Heart left ventricle (tissue), 16 donors: Measurements from ENCODE around the gene DPH3. TPM values are rescaled to one million over a fixed set of nuclear protein-coding genes. Genes with fewer than 3 reads are reported as not detected.

Source experiments
- ATAC-seq, 4 donors: fragments of 200-7000 bp; cut with Tn5 transposase; one replicate each; pipeline ENCODE4 v1.9.1; 2020 to 2022; ENCODE audit warnings: moderate library complexity in 4 of 4, mild to moderate bottlenecking in 3 of 4, moderate number of reproducible peaks in 1 of 4
- DNase-seq, 5 donors: peaks; one replicate each; pipeline ENCODE4 v3.0.0-alpha.2; 2020
- H3K27ac ChIP-seq, 12 donors: fragments of 200-600 bp; sonication (generic) in 4 of 12; one replicate each; pipeline versions ENCODE4 v1.5.0 to v1.8.0; 2016 to 2022; ENCODE audit warnings: mild to moderate bottlenecking in 2 of 12
- H3K27me3 ChIP-seq, 9 donors: fragments of 200-600 bp; sonication (generic) in 2 of 9; one replicate each; pipeline versions ENCODE4 v1.5.1 to v1.8.0; 2016 to 2022; ENCODE audit warnings: mild to moderate bottlenecking in 3 of 9
- H3K36me3 ChIP-seq, 9 donors: fragments of 200-600 bp; sonication (generic) in 2 of 9; one replicate each; pipeline versions ENCODE4 v1.5.0 to v1.8.0; 2018 to 2022; ENCODE audit warnings: mild to moderate bottlenecking in 2 of 9
- H3K4me1 ChIP-seq, 12 donors: fragments of 200-600 bp; sonication (generic) in 4 of 12; one replicate each; pipeline versions ENCODE4 v1.5.0 to v1.8.0; 2016 to 2022; ENCODE audit warnings: mild to moderate bottlenecking in 3 of 12
- H3K4me3 ChIP-seq, 12 donors: fragments of 200-600 bp; sonication (generic) in 4 of 12; one replicate each; pipeline versions ENCODE4 v1.5.0 to v1.8.0; 2017 to 2022; ENCODE audit warnings: mild to moderate bottlenecking in 9 of 12, moderate library complexity in 4 of 12
- H3K9me3 ChIP-seq, 12 donors: fragments of 200-600 bp; sonication (generic) in 4 of 12; one replicate each; pipeline versions ENCODE4 v1.5.0 to v1.8.0; 2016 to 2022; ENCODE audit warnings: mild to moderate bottlenecking in 1 of 12
- POLR2A ChIP-seq, 2 donors: fragments of 450-650 bp; IDR thresholded peaks; one replicate each; pipeline ENCODE4 v1.6.1; 2017; ENCODE audit warnings: antibody characterized with exemption in 2 of 2, mild to moderate bottlenecking in 2 of 2, moderate library complexity in 2 of 2
- WGBS, 4 donors: extraction: QIAGEN DNeasy Blood & Tissue Kit in 2 of 4; methylation state at CpG; one replicate each; pipeline versions ENCODE4 v1.1.5 to v1.1.7; 2013 to 2018; 5-methylcytosine and 5-hydroxymethylcytosine counted together
- intact Hi-C, 10 donors: fragments of 100-400 bp; cut with DNase I; formaldehyde crosslinking; loops; one replicate each; pipeline versions ENCODE4 v1.11.1 to v1.14.2; 2022
- polyA plus RNA-seq, 2 donors: library from polyadenylated mRNA; stranded (reverse); fragments of 200-250 nt; gene quantifications; one replicate each; pipeline ENCODE4 v1.2.3, GENCODE V29; 2013
- total RNA-seq, 9 donors: library from RNA; depleted of rRNA in 2 of 9; stranded (reverse); fragments of >200 nt in 2 of 9; fragmentation: NEBNext Ultra II Directional in 3 of 9; extraction: Animal tissue kit (Norgen Biotek cat#: 25700) in 3 of 9; gene quantifications; one replicate each; pipeline versions ENCODE4 v1.1.0 to v1.2.4, GENCODE V29; 2016 to 2023
- TF ChIP-seq, protein P1 (sequence below), 12 donors: fragments of 200-600 bp; sonication (generic) in 4 of 12; IDR thresholded peaks; one replicate each; pipeline versions ENCODE4 v1.5.0 to v1.8.0; 2018 to 2022; ENCODE audit warnings: antibody characterized with exemption in 12 of 12, mild to moderate bottlenecking in 5 of 12
- donor health status: ischemic (EF 13 %, LVEDD 7.1; RV severe dilation, severe dysfunction).
- donor health status: healthy with polysubstance abuse.
- donor health status: DM: no; HTN: yes; CAD: no.
- donor health status: DM: no; HTN: no; CAD: no.
- donor health status: ischemic (EF 25% LVEDD 6.9; RV normal size, moderate dysfunction).
- donor health status: ischemic (EF 25% LVEDD 5.7; RV mildly dilated, moderate dysfunction).
- donor health status: healthy.
- donor health status: DM: yes; HTN: yes; CAD: no.
- donor health status: ischemic (EF 35%, LVEDD 5.7; RV mildly dilated, moderate dysfunction).
- donor health status: nonischemic (EF 11% LVEDD 7.7; RV severe dilation, severe dysfunction).
- donor health status: DM: yes; HTN: yes; CAD: no.
- donor health status: PGD.
- donor health status: ischemic (EF 29% LVEDD 5.4; RV normal size, mild dysfunction).
- donor health status: nonischemic (EF 23%, LVEDD 6.1; RV moderate dilation, normal function).

DPH3 gene
- total and polyA plus RNA-seq, 11 donors, result 10.0 to 38.3 (median 20.9) TPM

- 45 to 69% (median 52%) methylated on average over 2 of the region's 2 CpGs for WGBS, 4 donors
- peaks cover 3 to 75% (median 48%) of the 10 kb centered on the region in 12 donors for H3K4me1 ChIP-seq
- no peak for DNase-seq
- peak overlapping the region in 8 of 12 donors; percentile 3 to 88 (median 21) for H3K27ac ChIP-seq
- intact Hi-C loops, result loop anchor here (1.0 to 10.0 kb wide), 6 partner anchors 224 to 260 kb away; partner anchors contain the start of gene RFTN1 (in 2 of the 10)
- no peaks in the 10 kb centered on the region for H3K27me3 ChIP-seq
- ATAC-seq, result no peak
- H3K4me3 ChIP-seq, result no peak overlapping the region
- H3K36me3 ChIP-seq, result peaks cover 0 to 23% (median 10%) of the 10 kb centered on the region in 9 donors
- peaks cover 0 to 11% (median 0%) of the 10 kb centered on the region in 12 donors for H3K9me3 ChIP-seq
- TF ChIP-seq POLR2A (IDR thresholded peaks at IDR 0.05), result no peak
- TF ChIP-seq, protein P1, sequence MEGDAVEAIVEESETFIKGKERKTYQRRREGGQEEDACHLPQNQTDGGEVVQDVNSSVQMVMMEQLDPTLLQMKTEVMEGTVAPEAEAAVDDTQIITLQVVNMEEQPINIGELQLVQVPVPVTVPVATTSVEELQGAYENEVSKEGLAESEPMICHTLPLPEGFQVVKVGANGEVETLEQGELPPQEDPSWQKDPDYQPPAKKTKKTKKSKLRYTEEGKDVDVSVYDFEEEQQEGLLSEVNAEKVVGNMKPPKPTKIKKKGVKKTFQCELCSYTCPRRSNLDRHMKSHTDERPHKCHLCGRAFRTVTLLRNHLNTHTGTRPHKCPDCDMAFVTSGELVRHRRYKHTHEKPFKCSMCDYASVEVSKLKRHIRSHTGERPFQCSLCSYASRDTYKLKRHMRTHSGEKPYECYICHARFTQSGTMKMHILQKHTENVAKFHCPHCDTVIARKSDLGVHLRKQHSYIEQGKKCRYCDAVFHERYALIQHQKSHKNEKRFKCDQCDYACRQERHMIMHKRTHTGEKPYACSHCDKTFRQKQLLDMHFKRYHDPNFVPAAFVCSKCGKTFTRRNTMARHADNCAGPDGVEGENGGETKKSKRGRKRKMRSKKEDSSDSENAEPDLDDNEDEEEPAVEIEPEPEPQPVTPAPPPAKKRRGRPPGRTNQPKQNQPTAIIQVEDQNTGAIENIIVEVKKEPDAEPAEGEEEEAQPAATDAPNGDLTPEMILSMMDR (IDR thresholded peaks at IDR 0.05), result no peak
Observed at GRCh38 chr3:16290827-16291196, 26.1 kb upstream of the DPH3 start.

DNA sequence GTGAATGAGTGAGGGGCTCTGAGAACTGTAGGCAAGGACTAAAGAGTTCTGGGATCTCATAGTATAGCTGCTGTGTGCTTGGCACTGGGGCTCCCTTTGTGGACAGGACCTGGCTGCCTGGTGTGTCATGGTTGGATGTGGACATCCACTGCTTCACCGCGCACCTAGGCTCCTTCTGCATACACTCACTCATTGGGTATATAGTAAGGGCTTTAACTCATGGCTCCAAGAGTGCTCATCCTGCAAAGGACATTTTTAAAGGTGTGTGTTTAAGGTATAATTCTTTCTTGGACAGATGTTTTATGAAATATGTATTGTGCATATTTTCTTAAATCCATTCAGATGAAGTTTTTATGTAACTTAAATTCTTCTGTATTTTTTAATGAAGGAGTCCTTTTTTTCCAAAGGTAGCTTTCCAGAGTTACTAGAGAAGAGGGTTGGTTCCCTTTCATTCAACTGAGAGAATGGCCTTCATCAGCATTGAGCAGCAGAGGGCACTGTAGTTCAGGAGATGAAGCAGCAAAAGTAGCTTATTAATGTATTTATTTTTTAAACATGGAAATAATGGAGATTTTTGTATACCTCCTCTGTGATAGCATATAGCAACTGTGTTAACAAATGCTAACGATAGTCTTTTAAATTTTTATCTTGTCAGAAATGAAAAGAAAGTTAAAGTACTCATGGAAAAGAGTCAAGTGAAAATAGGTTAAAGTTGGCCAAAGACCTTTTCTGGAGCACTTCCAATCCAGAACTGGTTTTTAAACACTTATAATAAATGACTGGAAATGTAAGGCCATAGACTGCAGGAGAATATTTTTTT, 25.5 kb upstream of the DPH3 start:
- intact Hi-C loops, result loop anchor here (1.0 to 10.0 kb wide), 6 partner anchors 225 to 261 kb away; partner anchors contain the start of gene RFTN1 (in 2 of the 10)
- Histone ChIP-seq H3K4me3 (peak overlapping the region in 1 of 12 donors; percentile 2), H3K9me3 (peaks cover 0 to 11% (median 0%) of the 10 kb centered on the region in 12 donors), H3K27ac (peak overlapping the region in 10 of 12 donors; percentile 12 to 88 (median 62)), H3K4me1 (peaks cover 3 to 75% (median 53%) of the 10 kb centered on the region in 12 donors), H3K36me3 (peaks cover 0 to 17% (median 5%) of the 10 kb centered on the region in 9 donors), H3K27me3 (no peaks in the 10 kb centered on the region)
- TF ChIP-seq, protein P1 (IDR thresholded peaks at IDR 0.05), result peak; percentile 49 to 92 (median 86)
- no peak for TF ChIP-seq POLR2A (IDR thresholded peaks at IDR 0.05)
- WGBS, 4 donors, result 59 to 69% (median 62%) methylated on average over 3 of the region's 3 CpGs
- ATAC-seq (peak in 1 of 4 donors; percentile 30), DNase-seq (peak in 4 of 5 donors; percentile 32 to 51 (median 42))

GRCh38 chr3:16289144-16289889, 24.6 kb upstream of the DPH3 start:
- WGBS, 4 donors, result 71 to 85% (median 80%) methylated on average over 2 of the region's 2 CpGs

More at GRCh38 chr3:16289144-16289889, 24.6 kb upstream of the DPH3 start:
- Histone ChIP-seq H3K27ac (peak overlapping the region; percentile 20 to 88 (median 62)), H3K9me3 (peaks cover 0 to 11% (median 0%) of the 10 kb centered on the region in 12 donors), H3K36me3 (peaks cover 0 to 13% (median 0%) of the 10 kb centered on the region in 9 donors), H3K27me3 (no peaks in the 10 kb centered on the region), H3K4me1 (peaks cover 3 to 71% (median 55%) of the 10 kb centered on the region in 12 donors), H3K4me3 (peak overlapping the region in 1 of 12 donors; percentile 50)
- ATAC-seq (peak; percentile 38 to 53 (median 44)), DNase-seq (no peak)
- TF ChIP-seq POLR2A (IDR thresholded peaks at IDR 0.05), result no peak
- TF ChIP-seq, protein P1 (IDR thresholded peaks at IDR 0.05), result no peak
- intact Hi-C loops, result loop anchor here in 5 of 10 donors (2.0 to 10.0 kb wide), 5 partner anchors 83 to 263 kb away; partner anchors contain the start of gene RFTN1 (in 1 of the 5)
